Activated CD4-positive, alpha-beta T cell treated with anti-CD3 and anti-CD28 coated beads, Interleukin-2, amount 50 U/mL, for 48 hours (primary cell): ENCODE data around the gene PRKAG1.

Source experiments
- DNase-seq, 2 experiments: peaks; one replicate each; pipeline ENCODE4 v3.0.0-alpha.2; 2020

The PRKAG1 gene

GRCh38 chr12:48961331-48961730 lies 57.2 kb downstream of the PRKAG1 start:
- no peak for DNase-seq

DNA sequence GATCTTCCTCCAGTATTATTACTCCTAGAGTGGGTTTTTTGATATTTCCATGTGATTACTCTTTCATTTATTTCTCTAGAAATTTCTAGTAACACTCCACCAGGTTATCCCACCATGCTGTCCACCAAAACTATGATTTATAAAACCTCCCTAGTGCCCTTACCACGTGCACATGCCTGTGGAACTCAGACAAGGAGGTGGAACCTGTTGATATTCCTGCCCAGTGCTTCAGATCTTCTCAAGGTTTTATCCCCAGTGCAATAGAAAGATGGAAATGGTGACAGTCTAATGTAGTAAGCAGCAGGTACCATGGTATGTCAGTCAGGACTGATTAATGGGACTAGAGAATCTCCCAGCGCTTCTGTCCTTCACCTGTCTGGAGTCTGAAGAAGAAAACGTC lies 57.7 kb downstream of the PRKAG1 start:
- DNase-seq: no peak

GRCh38 chr12:48958049-48958388 lies 60.6 kb downstream of the PRKAG1 start:
- no peak for DNase-seq

- DNase-seq: peak; percentile 92 to 93
Observed at GRCh38 chr12:48957141-48958048, 61.2 kb downstream of the PRKAG1 start, which contains the start of gene ARF3. Gene ARF3, minus strand, starts transcription at chr12:48957487. Its CDS starts 16,392 bp downstream, at chr12:48941095.

- DNase-seq: peak; percentile 39 to 52
Observed at GRCh38 chr12:48956279-48957140, 62.1 kb downstream of the PRKAG1 start.

DNA sequence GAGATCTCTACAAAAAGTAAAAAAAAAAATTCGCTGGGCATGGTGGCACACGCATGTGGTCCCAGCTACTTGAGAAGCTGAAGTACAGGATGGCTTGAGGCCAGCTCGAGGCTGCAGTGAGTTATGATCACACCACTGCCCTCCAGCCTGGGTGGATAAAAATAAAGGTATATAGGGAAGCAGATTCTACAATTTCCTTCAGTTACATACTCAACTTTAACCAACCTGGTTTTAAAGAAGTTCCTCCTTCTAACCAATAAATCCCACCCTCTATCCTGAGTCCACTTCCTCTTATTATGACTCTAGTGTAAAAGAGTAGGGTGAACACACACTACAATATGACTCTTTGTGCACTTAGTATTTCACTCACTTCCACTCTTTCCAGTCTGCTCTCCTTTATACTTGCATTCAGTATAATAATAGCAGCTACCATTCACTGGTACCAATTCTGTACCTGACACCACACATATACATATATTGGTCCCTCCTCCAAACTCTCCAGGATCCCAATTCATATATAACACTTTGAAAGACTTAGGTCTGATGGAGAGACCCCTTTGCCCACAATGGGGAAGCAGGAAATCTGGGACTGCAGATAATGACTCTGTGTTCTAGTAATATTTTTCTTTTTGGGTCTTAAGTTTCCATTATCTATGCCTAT lies 63.6 kb downstream of the PRKAG1 start:
- no peak for DNase-seq

- DNase-seq: no peak
Observed at GRCh38 chr12:48954061-48954460, 64.5 kb downstream of the PRKAG1 start.

DNA sequence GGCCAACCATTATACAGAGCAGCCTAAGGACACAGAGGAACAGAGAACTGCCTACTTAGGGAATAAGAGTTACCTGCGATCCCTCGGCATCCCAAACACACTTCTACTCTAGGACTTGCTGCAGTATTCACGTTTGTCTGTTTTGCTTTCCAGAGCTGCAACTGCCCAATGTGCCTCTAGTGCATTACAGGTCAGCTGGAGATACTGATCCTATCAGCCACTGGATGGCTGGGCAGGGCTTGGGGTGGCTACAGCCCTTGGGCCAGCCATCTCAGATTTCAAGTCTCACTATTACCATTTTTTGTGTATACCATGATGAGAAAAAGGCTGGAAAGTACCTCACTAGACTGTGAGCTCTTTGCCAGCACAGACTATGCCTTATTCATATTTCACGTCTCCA lies 65.9 kb downstream of the PRKAG1 start:
- no peak for DNase-seq
